D721Med (cell line): ENCODE measurements around the gene ASB8.

ENCODE experiments used
- DNase-seq: peaks from one replicate; pipeline ENCODE4 v3.0.0; 2011; ENCODE audit warnings: low spot score; ENCODE audit not compliant: insufficient read length
- FAIRE-seq: peaks from 2 replicates; lab custom pipeline; 2011; peaks lifted over from hg19 to GRCh38; lab: Jason Lieb, UNC
- TF ChIP-seq, protein P1 (sequence below): IDR thresholded peaks from 2 replicates; pipeline ENCODE4 v1.5.1; 2012; ENCODE audit warnings: mild to moderate bottlenecking, control low read depth; ENCODE audit not compliant: insufficient read depth; ENCODE audit errors: missing control alignments

The ASB8 gene

DNA sequence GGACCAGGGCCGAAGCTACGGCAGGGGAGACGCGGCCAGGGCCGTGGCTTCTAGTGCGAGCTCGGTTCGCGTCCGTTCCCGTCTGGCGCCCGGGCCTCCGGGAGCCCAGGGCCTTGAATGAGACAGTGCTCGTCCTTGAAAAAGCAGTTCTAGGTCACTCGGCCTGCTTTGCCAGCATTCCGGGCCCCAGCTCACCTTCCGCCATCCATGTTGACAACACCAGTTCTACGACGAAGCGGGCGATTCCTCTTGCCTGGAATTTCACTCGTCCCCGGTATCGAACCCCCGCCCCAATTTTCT is 41.3 kb upstream of the ASB8 start:
- FAIRE-seq: no peak
- TF ChIP-seq, protein P1, sequence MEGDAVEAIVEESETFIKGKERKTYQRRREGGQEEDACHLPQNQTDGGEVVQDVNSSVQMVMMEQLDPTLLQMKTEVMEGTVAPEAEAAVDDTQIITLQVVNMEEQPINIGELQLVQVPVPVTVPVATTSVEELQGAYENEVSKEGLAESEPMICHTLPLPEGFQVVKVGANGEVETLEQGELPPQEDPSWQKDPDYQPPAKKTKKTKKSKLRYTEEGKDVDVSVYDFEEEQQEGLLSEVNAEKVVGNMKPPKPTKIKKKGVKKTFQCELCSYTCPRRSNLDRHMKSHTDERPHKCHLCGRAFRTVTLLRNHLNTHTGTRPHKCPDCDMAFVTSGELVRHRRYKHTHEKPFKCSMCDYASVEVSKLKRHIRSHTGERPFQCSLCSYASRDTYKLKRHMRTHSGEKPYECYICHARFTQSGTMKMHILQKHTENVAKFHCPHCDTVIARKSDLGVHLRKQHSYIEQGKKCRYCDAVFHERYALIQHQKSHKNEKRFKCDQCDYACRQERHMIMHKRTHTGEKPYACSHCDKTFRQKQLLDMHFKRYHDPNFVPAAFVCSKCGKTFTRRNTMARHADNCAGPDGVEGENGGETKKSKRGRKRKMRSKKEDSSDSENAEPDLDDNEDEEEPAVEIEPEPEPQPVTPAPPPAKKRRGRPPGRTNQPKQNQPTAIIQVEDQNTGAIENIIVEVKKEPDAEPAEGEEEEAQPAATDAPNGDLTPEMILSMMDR: no peak
- no peak for DNase-seq

DNA sequence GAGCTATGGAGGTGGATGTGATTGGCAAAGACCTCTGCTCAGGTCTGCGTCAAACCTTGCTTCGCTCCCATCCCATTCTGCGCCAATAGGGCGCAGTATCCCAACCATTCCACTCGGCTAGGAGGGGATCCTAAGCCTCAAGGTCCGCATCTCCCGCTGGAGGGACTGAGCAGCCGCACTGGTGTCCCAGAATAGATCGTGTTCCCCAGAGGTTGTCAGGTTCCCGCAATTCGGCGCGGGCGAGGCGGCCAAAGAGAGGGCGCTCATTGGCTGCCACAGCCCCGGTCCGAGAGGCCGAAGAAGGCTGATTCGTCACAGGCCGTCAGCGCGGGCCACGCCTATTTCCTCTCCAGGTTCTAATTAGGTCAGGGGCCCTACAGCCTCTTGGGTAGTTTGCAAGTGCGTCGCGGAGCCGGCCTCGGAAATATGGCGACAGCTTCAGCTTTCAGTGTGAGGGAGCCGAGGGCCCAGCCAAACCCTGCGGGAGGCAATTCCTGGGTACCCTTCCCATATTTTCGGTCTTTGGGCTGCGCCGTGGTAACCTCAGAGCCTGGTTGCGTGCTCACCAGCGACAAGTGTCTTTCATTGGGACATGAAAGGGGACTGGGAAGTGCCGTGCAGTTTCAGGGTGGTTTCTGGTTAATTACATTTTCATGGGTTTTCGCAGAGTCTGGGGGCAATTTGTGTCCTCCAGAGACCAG is 40.8 kb upstream of the ASB8 start:
- TF ChIP-seq, protein P1: no peak
- no peak for DNase-seq
- no peak for FAIRE-seq

DNA sequence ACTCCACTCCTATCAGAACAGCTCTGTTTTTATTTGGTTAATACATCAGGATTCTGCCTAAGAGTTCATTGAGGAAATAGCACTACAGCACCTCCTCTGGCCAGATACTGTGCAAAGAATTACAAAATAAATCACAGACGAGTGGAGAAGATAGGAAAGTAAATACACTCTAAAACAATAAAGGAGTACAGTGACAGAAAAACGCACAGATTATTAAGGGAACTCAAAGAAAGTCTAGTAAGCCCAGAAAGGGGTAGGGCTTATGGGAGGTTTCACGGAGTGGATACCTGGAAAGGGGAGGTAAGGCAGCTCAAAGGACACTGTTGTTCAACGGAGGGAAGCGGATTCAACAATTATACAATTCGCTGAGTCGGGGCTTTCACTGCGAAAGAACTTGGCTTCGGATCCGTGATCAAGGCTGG is 40.2 kb upstream of the ASB8 start:
- FAIRE-seq (no peak), DNase-seq (no peak)
- TF ChIP-seq, protein P1: no peak

DNA sequence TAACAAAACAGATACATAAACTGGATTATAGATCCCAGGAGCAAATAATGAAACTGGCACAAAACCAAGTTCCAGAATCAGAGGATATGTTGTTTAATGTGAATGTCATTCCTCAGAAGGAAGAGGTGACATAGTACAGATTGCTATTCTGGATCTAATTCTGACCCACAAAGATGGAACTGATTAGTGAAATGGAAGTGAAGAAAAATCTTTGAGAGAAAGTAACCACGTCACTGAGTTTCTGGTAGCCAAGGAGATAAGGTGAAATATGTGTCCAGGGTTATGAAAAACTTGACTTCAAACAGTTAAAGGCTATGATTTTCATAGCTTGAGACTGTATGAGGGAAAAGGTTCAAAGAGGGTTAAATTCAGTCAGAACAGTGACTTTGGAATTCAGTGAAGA is 37.5 kb upstream of the ASB8 start:
- TF ChIP-seq, protein P1: no peak
- DNase-seq (no peak), FAIRE-seq (no peak)

DNA sequence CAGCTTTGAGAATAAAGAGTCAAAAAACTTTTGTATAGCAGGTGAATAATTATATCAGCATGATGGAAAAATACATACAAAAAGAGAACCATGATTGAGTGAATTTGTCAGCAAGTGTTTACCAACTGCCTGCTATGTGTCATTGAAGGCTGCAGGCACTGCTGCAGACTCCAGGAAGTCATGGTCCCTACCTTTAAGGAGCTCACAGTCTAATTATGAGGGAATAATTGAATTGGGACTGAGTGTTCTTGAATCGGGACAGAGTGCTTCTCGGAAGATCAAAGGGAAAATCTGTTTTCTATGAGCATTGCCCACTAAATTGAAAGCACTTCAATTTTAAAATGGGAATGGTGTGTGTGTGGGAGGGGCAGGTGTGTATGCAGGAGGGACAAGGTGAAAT is 36.3 kb upstream of the ASB8 start:
- DNase-seq (no peak), FAIRE-seq (no peak)
- TF ChIP-seq, protein P1: no peak

DNA sequence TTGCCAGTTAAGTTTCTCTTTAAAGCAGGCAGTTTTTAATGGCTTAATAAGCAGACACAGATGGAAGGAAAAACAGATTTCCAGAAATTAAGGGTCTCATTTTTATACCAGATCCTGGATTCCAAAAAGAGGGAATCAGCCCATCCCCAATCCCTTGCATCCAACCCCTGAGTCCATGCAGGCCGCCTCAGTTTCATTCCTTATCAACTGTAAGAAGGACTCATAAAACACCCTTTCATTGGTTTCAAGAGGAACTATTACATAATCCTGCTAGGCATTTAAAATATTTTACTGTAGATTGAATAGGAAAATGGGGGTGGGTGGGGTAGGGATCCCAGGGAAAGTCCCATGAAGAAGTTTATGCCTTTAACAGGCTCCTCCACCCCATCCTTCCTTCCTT is 35.5 kb upstream of the ASB8 start:
- TF ChIP-seq, protein P1: no peak
- DNase-seq (no peak), FAIRE-seq (no peak)

DNA sequence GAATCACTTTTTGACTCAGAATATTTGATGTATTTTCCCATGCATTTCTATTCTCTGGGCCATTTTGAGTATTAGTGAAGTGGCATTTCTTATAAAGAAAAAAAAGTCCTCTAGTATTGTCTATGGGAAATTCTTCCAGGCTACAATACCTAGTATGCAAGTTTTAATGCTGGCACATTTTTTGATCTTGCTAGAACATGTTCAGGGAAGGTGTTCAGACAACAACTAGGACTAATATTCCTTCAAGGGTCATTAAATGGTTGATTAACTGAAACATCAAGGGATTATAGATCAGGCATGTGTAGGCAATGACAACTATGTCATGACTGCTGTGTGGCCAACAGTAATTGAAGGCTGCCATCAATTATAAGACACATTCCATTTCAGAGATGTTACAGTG is 33.8 kb upstream of the ASB8 start:
- TF ChIP-seq, protein P1: no peak
- FAIRE-seq: no peak
- no peak for DNase-seq
